Measurements from ENCODE around the gene ZNF438.

Gene ZNF438

DNA sequence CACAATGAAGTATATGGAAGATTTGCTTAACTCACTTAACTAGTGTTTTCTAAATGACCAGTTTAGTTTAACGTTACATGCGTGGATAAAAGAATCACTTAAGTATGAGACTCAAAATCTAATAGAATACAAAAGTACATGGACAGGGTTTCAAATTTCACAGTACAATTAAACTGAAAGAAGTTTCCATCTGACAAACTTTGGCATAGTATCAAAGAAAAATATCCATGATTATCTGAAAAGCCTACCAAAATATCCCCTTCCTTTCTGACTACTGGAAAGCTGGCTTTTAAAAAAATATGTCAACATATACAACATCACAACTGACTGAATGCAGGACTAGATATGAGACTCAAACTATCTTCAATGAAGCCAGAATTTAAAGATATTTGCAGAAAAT lies 164.8 kb downstream of the ZNF438 start:
- no peak for TF ChIP-seq FOXP2 (optimal IDR thresholded peaks at IDR 0.05; ENCODE audit: borderline replicate concordance, extremely low read depth, extremely low read length, insufficient read depth)
- TF ChIP-seq, protein P1, sequence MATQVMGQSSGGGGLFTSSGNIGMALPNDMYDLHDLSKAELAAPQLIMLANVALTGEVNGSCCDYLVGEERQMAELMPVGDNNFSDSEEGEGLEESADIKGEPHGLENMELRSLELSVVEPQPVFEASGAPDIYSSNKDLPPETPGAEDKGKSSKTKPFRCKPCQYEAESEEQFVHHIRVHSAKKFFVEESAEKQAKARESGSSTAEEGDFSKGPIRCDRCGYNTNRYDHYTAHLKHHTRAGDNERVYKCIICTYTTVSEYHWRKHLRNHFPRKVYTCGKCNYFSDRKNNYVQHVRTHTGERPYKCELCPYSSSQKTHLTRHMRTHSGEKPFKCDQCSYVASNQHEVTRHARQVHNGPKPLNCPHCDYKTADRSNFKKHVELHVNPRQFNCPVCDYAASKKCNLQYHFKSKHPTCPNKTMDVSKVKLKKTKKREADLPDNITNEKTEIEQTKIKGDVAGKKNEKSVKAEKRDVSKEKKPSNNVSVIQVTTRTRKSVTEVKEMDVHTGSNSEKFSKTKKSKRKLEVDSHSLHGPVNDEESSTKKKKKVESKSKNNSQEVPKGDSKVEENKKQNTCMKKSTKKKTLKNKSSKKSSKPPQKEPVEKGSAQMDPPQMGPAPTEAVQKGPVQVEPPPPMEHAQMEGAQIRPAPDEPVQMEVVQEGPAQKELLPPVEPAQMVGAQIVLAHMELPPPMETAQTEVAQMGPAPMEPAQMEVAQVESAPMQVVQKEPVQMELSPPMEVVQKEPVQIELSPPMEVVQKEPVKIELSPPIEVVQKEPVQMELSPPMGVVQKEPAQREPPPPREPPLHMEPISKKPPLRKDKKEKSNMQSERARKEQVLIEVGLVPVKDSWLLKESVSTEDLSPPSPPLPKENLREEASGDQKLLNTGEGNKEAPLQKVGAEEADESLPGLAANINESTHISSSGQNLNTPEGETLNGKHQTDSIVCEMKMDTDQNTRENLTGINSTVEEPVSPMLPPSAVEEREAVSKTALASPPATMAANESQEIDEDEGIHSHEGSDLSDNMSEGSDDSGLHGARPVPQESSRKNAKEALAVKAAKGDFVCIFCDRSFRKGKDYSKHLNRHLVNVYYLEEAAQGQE (IDR thresholded peaks at IDR 0.05; ENCODE audit: insufficient read depth in 1 of 2, low read depth in 2 of 2, low read length in 2 of 2) = no peak
- no peak for TF ChIP-seq SIN3A (IDR thresholded peaks at IDR 0.05; ENCODE audit: borderline replicate concordance, insufficient read depth, low read length)
- no peak for TF ChIP-seq POLR2AphosphoS5 (IDR thresholded peaks at IDR 0.05; ENCODE audit: low read depth, low read length)
- no peak for TF ChIP-seq TAF1 (IDR thresholded peaks at IDR 0.05; ENCODE audit: borderline replicate concordance, insufficient read depth, low read length)

DNA sequence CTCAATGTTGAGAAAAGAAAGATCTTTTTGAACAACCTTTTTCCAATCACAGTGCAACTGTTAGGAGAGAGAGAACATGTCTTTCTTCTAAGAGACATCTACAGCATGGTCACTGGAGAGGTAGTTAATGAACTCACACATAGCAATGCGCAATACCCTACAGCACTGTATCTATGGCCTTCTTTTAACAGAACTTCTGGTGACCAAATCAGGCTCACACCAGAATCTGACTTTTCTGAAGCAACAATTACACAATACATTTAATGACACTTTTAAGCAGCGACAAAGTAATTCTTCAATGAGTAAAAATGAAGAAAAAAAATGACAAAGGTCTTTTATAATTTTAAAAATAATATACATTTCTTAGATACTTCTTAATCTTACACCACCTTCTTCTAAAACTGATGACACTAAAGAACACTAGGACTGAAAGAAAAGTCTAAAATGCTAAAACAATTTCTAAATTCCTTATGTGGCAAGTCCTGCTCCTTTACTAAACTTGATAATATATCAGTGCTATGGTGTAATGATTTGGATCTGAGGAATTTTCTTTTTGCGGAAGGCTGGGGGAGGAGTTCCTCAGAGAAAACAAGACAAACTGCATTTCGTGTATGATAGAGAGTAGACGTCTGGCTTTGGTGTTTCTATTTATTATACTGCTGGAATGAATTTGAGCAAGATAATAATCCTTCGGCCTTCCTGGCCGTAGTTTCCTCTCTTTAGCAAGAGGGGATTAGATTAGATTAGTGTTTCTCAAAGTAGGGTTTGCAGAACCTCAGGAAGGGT lies 166.3 kb downstream of the ZNF438 start:
- TF ChIP-seq, protein P1 (IDR thresholded peaks at IDR 0.05; ENCODE audit: insufficient read depth in 1 of 2, low read depth in 2 of 2, low read length in 2 of 2) = no peak
- TF ChIP-seq SIN3A (IDR thresholded peaks at IDR 0.05; ENCODE audit: borderline replicate concordance, insufficient read depth, low read length) = no peak
- no peak for TF ChIP-seq POLR2AphosphoS5 (IDR thresholded peaks at IDR 0.05; ENCODE audit: low read depth, low read length)
- no peak for TF ChIP-seq TAF1 (IDR thresholded peaks at IDR 0.05; ENCODE audit: borderline replicate concordance, insufficient read depth, low read length)
- TF ChIP-seq FOXP2 (optimal IDR thresholded peaks at IDR 0.05; ENCODE audit: borderline replicate concordance, extremely low read depth, extremely low read length, insufficient read depth) = no peak

DNA sequence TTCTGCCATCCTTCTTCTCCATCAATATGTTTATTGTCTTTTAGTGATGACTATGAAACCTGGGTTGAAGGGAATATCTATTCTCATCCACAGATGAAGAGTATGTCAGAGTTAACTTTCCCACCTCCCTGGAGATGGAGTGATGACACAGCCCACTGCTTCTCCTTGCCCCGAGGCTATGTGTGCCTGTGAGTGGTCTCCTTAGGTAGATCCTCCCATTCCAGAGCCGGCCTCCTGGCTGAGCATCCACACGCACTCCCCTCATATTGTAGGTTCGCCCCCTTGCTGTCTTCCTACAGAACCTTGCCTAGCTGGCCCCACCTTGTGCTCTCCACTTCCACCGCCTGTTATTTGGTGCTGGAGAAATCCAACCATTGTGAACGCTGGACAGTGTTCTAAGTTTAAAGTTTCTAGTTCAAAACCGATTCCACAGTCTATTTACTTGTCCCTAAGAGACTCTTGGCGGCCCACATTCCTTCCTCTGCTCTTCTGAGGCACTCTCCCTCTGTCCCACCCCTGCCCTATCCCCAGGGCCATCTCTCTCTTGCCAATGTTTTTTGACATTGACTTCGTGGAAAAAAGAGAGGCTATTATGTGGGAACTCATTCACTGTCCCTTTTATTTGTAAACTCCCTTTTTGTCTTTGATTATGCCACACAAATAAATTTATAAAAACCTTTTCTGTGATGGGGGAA lies 168.0 kb downstream of the ZNF438 start:
- TF ChIP-seq FOXP2 (optimal IDR thresholded peaks at IDR 0.05; ENCODE audit: borderline replicate concordance, extremely low read depth, extremely low read length, insufficient read depth) = no peak

DNA sequence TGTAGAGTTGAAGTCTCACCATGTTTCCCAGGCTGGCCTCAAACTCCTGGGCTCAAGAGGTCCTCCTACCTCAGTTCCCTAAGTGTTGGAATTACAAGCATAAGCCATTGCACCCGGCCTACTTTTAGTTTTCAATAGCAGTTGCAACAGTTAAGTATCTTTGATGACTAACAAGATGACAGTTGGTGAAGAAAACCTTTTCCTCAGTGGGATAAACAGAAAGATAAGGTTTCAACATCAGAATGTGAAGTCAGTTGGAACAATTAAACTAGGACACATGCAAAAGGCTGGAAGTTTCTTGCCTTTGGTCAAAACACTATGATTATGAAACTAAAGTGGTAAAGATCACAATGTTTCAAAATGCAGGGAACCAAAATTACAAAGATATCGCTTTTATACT lies 169.2 kb downstream of the ZNF438 start:
- TF ChIP-seq SIN3A (IDR thresholded peaks at IDR 0.05; ENCODE audit: borderline replicate concordance, insufficient read depth, low read length) (no peak), POLR2AphosphoS5 (IDR thresholded peaks at IDR 0.05; ENCODE audit: low read depth, low read length) (no peak), TAF1 (IDR thresholded peaks at IDR 0.05; ENCODE audit: borderline replicate concordance, insufficient read depth, low read length) (no peak), FOXP2 (optimal IDR thresholded peaks at IDR 0.05; ENCODE audit: borderline replicate concordance, extremely low read depth, extremely low read length, insufficient read depth) (no peak)
- TF ChIP-seq, protein P1 (IDR thresholded peaks at IDR 0.05; ENCODE audit: insufficient read depth in 1 of 2, low read depth in 2 of 2, low read length in 2 of 2) = no peak

DNA sequence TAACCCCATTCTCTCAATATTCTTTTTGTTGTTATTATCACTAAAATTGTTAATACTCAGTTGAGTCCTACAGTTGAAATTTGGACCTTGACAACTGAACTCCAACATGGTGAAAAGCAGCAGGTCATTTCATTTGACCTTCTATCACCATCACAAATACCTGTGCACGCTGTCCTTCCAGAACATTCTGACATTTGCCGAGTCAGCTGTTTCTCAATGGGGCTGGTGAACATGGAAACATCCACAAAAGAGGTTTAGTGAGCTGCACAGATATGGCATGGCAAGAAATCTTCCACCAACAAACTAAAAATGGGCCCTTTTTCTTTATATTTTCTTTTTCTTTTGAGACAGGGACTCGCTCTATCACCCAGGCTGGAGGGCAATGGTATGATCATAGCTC lies 169.7 kb downstream of the ZNF438 start:
- TF ChIP-seq SIN3A (IDR thresholded peaks at IDR 0.05; ENCODE audit: borderline replicate concordance, insufficient read depth, low read length) = no peak
- TF ChIP-seq FOXP2 (optimal IDR thresholded peaks at IDR 0.05; ENCODE audit: borderline replicate concordance, extremely low read depth, extremely low read length, insufficient read depth) = no peak
- TF ChIP-seq, protein P1 (IDR thresholded peaks at IDR 0.05; ENCODE audit: insufficient read depth in 1 of 2, low read depth in 2 of 2, low read length in 2 of 2) = no peak
- TF ChIP-seq POLR2AphosphoS5 (IDR thresholded peaks at IDR 0.05; ENCODE audit: low read depth, low read length) = no peak
- no peak for TF ChIP-seq TAF1 (IDR thresholded peaks at IDR 0.05; ENCODE audit: borderline replicate concordance, insufficient read depth, low read length)
